NCI-H128 (cell line): ENCODE results near the gene CCN5.
"Not testable (repeated sequence)": the region's sequence is repeated elsewhere in the genome, so short reads cannot be mapped to it uniquely, and the experiment has no call there.

Source experiments
- DNase-seq: peaks from one replicate; lab custom pipeline; 2025; ENCODE audit not compliant: unreplicated experiment; lab: John Stamatoyannopoulos, UW

The CCN5 gene

DNA sequence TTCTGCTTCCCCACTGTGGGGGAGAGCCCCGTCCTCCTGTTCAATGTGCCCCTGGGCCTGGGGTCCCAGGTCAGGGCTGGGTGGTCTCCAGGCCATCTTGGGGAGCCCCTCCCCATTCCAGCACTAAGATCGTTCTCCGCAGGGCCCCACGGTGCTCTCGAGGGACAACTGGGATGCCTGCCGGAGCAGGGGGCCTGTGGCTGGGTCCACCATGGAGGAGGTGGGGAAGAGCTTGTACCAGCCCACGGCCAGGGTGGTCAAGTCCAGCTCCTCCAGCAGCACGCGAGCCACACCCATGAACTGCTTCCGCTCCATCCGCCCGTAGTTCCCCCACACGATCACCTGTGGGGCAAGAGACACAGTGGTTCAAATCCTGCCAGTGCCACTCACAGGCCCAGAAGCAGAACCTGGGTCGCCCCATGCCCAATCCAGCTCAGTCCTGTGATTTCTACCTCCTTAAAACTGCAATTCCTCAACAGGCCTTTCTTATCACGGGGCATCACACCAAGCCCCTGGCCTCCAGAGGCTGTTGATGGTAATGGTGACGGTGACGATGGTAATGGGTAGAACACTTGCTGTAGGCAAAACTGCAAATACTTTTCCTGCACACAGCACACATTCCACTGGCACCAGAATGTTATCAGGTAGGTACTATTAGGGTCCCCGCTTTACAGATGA, 41.0 kb downstream of the CCN5 start:
- no peak for DNase-seq

DNA sequence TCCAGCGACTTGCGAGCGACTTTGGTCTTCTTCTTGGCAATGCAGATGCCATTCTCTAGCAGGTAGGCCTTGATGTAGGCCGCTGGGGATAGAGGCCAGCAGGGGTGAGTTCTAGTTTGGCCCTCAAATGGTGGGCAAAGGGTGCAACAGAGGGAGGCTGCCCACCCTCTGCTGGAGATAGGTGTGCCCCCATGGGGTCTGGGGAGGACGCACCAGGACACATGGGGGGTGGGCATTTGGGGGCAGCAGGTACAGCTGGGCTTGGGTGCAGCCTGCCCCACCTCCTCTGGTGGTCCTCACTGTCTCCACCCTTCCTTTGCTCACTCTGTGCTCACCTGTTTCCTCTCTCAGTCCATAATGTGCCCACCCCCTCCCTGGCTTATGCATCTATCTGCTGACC, 41.8 kb downstream of the CCN5 start:
- no peak for DNase-seq

DNA sequence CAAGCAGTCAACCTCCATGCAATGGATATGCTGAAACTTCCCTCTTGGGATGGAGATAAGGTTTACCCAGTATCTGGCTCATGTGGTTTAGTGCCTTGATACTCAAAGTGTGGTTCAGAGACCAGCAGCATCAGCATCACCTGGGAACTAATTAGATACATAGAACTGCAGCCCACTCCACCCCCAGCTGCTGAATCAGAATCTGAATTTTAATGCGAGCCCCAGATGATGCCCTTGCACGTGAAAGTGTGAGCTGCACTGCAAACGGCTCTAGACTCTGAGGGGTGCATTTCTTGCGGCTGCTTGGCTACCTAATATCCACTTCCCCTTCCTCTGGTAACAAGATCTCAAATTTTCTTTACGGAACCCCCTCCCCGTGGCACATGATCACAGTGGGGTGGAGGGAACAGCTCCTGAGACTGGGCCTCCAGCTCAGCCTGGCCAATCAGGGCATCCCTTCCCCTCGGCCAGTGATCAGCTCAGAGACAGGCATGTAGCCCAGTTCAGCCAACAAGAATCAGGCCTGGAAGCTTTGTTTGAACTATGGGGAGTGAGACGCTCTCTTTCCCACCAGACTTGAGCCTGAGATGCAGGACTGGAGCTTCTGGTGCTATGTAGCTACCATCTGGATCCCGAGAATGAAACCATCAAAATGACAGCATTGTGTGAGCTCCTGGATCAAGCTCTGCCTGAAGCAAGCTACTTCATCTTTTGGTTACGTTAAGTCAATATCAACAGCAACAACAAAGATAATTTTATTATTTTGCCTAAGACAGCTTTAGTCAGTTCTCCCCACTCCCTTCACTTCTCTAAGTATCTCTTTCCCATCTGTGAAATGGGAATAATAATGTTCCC, 43.3 kb downstream of the CCN5 start:
- DNase-seq: no peak

DNA sequence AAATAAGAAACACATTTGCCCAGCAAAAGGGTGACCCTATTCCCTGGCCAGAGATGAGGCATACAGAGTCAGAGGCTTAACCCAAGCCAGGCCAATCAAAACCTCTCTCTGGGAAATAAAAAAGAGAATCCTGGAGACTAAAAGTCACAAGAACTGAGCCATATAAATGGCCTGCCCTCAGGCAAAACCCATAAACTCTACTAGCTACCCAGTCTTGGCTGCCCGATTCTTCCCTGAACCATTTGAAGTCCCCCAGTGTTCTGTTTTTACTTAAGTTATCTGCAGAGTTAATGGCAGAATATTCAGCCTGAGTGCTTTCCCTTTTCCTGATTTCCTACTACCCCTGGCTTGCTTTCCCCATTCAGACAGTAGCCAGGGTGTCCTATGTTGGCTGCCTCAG, 44.4 kb downstream of the CCN5 start:
- no peak for DNase-seq

DNA sequence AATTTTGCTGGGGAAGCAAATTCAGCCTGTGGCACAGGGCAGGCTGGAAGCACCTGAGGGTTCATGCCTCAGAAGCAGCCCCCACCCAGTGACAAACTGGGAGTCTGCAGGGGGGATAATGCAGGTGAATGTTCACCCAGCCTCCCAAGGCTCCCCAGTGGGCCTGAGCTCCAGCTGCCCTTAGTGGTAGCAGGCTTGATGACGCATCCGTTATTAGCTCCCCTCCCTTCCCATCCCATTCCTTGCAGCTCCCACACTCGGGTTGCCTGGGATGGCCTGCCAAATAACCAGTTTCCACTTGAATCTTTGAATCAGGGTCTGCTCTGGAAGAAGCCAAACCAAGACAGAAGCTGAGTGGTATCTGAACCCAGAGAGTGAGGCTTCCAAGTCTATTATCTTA, 46.3 kb downstream of the CCN5 start:
- DNase-seq: no peak

DNA sequence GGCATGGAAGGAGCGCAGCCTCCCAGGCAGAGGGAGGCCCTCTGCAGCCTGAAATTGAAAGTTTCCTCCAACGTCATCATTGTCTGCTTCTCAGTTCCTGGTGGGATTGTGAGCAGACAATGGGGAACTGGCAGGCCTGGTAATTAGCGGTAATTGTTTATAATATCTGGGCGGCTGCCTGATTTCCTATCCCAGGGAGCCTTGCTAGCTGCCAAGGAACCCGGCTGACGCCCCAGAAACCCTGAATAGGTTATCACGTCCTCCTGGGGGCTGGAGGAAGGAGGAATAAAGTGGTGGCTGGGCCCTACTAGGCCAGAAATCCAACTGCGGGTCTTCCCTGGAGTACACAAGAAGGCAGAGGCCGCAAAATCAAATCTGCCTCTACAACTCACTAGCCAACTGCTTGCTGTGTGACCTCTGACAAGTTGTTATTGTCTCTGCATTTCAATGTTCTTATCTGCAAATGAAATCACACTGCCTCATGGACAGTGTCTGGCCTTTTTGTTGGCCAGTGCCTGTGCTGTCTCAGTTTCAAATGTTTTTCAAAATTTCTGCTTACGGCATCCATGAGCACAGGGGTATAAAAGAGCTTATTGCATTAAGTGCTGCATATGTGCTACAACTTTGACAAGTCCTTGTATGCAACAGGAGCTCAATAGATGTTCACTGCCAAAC, 47.4 kb downstream of the CCN5 start:
- no peak for DNase-seq

DNA sequence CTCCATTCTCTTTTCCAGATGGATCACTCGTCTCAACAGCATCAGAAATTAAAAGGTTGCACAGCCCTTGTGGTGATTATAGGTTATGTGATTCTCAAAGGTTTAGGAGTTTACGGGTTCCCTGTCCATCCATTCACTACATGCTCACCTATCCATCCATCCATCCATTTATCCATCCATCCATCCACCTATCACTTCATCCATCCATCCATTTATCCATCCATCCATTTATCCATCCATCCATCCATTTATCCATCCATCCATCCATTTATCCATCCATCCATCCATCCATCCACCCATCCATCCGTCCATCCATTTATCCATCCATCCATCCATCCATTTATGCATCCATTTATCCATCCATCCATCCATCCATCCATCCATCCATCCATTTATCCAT, 48.6 kb downstream of the CCN5 start:
- DNase-seq: not testable (repeated sequence)

DNA sequence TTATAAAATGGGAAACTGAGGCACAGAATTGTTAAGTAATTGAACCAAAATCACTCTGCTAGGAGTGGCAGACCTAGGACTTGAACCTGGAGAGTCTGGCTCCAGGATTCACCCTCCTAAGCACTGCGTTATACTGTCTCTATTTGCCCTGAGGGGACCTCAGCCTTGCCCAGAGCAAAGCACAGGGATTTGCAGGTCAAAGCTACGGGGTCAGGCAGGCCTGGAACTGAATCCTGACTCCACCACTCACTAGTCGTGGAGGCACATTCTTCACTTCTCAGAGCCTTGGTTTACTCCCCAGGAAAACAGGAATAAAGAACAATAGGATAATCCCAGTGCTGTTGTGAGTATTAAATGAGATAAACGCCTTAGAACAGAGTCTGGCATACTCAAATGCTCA, 49.9 kb downstream of the CCN5 start:
- no peak for DNase-seq

DNA sequence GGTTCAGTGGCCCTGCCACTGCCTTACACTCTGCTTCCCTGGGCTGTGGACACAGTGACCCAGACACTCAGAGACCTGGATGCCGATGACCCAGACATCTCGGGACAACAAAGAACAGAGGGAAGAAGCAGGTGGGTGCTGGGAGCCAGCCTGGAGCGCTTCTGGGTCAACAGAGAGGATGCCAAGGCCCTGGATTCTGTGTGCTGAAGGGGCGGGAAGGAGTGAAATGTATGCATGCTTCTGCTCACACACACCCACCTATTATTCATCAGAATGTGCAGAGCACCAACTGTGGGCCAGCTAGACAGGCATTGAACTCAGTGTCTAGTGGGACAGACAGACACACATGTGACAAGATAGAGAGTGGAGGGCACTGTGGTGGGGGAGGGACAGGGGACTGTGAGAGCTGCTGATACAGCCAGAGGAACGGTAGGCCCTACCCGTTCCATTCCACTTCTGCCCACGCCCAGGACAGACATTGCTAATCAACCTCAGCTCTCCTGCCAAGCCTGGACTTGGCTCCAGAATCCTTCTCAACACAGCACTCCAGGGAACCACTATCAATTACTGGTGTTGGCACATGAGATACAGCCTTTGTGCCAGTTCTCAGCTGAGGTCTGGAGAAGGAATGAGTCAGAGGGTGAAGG, 50.7 kb downstream of the CCN5 start:
- DNase-seq: no peak

DNA sequence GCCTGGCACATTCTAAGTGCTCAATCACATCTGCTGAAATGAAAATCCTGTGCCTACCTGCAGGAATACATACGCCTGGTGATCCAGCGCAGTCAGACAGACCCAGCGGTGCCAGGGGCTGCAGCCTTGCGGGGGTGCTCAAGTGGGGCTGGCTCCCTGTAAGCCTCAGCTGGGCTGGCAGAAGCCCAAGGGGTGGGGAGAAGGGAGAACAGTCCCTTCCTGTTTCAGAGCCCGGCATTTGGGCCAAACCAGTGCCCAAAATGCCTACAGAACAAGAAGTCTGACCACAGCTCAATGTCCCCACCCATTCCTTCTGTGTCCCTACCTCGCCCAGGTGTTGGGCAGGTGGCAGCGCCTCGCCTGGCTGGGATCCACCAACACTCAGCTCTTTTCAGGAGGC, 53.1 kb downstream of the CCN5 start:
- no peak for DNase-seq

DNA sequence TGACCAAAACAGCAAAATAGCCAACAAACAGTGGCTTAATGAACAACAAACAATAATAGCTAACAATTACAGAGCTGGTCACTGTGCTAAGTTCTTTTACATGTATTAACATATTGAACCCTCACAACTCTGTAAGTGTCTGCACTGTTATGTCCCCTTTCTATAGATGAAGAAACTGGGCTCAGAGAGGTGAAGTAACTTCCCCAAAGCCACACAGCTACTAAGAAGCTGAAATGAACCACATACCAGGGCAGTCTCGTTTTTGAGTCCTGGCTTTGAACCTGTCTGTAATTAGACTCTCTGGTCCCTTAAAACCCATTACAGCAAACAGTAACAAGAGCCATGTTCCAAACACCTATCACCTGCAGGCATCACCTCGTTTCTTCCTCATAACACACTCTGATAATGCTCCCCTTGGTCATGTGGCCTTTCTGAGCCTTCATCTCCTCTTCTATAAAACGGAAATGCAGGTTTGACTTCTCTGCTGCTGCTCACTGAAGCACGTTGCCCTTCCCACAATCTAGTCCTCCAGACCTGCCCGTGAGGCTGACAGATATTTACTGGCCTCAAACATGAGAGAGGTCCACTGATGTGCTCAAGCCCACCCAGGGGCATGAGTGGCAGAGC, 53.8 kb downstream of the CCN5 start:
- no peak for DNase-seq

DNA sequence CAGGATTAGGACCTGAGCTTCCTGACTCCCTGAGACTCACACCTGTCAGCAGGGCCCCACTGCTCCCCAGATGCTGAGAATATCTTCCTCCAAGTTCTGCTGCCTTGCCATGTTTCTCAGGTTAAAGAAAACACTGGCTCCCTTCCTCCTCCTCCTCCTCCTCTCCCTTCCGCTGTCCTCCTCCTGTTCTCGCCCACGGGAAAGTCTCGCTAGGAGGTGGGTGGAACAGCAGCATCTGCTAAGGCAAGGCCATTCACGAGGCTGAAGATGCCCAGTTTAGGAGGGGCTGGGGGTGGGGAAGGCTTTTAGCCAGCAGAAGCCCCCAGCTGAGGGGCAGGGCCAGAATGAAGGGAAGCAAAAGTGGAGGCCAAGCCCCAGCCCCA, 54.3 kb downstream of the CCN5 start:
- no peak for DNase-seq

DNA sequence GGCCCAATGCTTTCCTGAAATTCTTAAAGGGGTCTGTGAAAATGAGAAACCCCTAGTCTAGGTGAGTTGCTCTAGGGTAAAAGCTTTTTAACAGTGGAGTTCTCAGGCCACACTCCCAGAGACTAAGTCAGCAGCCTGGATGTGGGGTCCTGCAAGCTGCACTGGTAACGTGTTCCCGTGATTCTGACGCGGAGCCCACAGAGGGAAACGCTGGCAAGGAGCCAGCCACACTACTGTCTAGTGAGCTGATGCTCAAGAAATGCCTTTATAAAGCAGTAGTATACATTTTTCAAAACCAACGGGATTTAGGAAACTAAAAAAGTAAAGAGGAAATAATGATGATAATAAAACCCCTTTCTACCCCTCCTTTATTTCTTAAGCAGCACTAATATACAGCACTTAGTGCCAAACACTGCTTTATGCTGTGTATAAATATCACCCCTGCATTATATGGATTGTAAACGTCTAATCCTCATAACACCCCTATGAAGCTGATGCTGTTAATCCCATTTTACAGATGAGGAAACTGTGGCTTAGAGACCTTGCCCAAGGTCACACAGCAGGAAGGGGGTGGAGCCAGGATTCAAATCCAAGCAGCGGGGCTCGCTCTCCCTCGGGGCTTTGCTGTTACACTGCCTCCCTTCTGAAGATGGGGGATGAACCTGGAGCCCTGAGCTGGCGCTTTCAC, 55.5 kb downstream of the CCN5 start:
- no peak for DNase-seq

DNA sequence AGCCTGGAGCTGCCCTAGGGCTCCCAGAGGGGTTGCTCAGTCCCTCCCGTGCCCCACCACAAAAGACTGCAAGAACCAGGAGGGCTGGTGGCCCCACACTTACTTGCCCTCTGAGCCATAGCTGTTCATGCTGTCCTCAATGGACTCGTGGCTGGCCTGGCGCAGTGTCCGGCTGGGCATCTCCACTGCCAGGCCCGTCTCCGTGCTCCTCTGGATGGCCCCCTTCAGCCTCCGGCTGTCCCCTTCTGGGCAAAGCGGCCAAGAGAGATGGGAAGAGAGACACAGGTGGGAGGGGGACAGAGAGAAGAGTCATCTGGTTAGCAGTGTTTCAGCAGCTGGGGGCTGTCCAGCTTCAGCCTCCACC, 56.0 kb downstream of the CCN5 start:
- DNase-seq: no peak

DNA sequence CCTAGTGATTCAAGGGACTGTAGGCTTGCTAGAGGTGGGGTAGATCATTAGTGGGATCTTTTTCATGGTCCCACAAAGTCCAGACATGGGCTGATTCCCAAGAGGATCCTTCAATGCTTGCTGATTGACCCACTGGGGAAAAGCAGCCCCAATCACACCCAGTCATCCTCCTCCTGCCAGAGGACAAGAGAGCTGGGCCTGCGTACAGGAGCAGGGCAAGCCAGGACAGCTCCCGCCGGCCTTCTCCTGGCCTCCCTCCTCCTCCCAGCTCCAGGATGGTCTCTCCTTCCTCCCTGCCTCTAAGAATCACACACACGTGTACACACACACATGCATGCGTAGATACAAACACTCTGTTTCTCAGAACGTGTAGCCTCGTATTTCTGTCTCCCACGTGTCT, 57.5 kb downstream of the CCN5 start:
- DNase-seq: no peak

DNA sequence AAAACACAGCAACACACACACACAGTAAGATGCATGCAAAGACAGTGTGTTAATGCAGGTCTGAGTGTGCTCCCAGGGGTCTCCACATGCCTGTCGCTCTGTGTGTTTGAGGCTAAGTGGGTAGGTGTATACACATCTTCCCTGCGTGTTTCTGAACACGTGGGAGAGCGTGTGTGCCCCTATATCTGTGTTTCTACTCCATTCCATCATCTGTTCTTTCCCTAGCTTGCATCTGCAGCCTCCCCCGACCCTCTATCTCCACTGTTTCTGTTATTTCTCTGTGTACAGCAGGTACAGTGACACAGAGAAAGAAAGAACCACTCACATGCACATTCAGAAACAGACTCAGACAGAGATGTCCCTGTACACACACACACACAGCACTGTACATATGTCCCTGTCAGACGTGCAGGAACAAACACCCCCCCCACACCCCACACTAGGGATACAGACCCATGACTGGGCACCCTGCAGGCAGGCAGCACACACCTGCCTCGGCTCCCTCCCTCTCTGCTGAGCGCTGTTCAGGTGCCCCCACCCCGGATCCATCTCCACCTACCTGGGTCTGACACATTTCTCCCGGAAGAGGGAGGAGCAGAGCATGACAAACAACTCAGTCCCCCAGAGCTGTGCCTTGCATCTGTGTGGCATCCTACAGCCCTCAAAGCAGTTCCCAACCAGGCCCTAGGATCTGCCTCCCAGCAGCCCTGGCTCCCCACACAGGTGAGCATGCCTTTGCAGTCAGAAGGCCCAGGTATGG, 58.1 kb downstream of the CCN5 start:
- DNase-seq: no peak

DNA sequence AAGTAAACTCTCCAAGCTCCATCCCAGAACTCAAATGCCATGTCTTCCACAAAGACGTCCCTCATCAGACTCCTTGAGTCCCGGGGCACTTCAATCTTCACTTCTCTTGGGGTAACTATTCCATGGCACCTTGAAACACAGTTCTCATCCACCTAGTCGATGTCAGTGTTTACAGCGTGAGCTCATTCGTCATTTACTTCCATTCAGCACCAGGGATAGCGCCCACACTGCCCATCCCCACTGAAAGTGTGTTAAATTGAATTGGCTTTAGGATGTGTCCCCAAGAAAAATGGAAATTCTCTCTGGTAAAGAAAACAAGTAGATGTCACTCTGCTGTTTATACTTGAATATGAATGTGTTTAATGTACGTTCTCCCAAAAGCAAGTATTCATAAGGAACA, 61.8 kb downstream of the CCN5 start:
- DNase-seq: no peak
